Renal cortical epithelial cell (primary cell): Measurements from ENCODE around the gene GAB1. TPM values are rescaled to one million over a fixed set of nuclear protein-coding genes. Genes with fewer than 3 reads are reported as not detected.
A peak's percentile ranks its signal among the peaks of the same experiment; 100 is the strongest.

ENCODE experiments used
- DNase-seq: peaks from one replicate; pipeline ENCODE4 v3.0.0-alpha.2; 2011; ENCODE audit warnings: low read depth
- total RNA-seq: library from RNA; depleted of rRNA; stranded (reverse); fragments of >200 nt; gene quantifications from 2 replicates; pipeline ENCODE4 v1.2.3, GENCODE V29; 2014

Gene GAB1
- total RNA-seq, 1 donor from 2014 or later: 13.2 TPM

DNA sequence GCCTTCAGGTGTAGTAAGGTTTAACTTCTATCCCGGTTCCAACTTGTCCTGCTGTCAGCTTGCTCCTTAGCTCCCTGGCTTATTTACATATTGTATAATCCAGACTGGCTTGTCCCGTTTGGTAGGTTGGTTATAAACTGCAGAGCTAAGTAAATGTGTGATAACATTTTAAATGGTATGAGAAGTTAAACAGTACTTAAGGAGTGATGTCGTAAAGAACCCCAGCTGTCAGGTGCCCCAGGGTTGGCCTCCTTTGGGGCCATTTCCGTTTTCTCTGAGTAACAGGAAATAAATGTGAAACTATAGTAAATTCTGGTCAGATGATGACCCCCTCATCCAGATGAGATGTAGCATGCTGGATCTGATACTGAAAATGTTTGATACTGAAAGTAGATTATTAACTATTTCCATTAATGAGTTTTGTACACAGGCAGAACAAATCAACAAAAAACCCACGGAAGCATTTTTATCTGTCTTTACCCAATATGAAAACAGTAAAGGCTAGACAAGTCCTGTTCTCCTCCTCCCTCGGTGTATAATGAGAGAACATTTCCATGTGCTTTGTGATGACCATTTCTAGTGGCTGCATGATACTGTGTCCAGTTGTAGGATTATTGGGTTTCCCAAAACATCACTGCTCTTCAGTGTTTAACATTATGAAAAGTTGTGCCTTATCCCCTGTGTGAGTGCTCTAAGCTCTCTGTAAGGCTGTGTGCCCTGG is 22.4 kb downstream of the GAB1 start:
- DNase-seq: peak; percentile 97

DNA sequence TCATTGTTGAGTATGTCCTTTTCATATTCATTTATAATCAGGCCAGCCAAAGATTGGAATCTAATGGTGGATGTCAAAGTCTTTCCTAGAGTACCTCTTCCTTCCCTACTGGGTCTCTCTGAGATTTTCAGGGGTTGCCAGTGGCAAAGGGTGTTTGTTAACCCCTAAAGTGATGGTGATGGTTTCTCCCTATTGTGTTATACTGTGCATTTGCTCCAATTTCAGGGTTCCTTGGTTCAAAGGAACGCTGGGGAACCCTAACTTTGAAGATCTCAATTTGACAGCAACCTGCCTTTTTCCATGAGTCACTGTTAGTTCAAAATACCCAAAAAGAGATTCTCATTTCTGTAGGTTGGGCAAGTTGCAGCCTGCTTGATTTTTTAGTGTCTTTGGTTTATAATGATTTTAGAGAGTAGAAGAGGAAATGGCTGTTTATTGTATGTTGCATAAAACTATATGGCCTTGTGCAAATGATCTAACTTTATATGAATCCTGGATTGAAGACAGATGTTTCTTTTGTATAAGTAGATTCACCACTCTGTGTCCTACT is 23.0 kb downstream of the GAB1 start:
- no peak for DNase-seq

DNA sequence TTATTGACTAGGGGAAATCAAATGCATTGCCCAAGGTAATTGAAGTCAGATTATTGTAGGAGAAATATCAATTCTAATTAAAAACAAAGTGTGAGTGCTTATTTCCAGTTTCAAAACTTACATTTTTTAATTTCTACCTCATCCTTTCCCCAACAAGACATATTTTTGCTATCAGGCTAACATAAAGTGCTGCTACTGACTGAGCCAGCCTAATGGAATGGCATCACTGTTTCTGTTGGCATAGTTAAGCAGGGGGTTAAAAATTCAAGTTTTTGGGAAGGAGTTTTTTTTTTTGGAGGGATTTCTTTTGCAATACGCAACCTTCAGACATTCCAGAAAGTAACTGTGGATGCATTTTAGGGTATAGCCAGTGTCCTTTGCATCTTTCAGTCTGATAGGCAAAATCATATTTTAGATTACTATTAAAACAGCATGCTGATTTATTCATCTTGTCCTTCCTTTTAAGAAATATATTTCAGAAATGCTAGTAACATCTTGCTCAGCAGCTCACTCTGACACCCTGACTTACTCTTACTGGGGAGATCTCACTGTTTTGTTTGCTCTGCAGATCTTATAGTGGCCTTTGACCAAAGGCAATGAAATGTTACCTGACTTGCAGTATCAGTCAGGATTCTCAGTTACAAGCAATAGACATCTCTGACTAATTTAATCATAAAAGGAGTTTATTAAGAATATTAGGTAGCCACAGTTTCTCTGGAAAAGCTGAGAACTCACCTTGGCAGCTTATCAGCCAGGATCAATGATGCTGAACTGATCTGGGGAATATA is 24.4 kb downstream of the GAB1 start:
- DNase-seq: no peak

DNA sequence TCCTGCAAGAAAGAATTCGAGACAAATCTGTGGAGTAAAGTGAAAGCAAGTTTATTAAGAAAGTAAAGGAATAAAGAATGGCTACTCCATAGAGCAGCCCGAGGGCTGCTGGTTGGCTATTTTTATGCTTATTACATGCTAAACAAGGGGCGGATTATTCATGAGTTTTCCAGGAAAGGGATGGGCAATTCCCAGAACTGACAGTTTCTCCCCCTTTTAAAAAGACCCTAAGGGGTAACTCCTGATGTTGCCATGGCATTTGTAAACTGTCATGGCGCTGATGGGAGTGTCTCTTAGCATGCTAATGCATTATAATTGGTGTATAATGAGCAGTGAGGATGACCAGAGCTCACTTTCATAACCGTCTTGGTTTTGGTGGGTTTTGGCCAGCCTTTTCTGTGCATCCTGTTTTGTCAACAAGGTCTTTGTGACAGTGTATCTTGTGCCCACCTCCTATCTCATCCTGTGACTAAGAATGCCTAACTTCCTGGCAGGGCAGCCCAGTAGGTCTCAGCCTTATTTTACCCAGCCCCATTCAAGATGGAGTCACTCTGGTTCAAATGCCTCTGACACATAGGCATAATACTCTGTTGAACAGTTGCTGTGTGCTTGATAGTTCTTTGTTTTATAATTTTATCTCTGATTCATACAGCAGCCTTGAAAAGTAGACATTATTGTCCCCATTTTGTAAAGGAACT is 25.8 kb downstream of the GAB1 start:
- DNase-seq: no peak

DNA sequence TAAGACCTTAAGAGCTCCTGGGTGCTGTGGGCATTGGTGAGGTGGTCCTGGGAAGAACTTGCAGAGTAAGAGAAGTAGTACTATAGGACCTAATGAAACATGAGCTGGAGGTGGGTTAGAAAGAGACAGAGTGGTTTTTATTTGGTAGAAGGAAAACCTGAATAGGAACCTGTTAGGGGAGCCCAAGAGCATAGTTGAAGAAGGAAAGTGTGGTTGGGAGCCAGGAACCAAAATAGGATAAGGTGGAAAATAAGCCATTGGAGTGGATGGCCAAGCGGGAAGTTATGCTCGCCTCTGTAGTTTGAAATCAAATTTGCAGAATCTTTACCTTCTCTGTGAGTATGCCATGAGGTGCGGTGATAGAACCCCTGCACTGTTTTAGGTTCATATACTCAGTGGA is 26.7 kb downstream of the GAB1 start:
- DNase-seq: no peak

DNA sequence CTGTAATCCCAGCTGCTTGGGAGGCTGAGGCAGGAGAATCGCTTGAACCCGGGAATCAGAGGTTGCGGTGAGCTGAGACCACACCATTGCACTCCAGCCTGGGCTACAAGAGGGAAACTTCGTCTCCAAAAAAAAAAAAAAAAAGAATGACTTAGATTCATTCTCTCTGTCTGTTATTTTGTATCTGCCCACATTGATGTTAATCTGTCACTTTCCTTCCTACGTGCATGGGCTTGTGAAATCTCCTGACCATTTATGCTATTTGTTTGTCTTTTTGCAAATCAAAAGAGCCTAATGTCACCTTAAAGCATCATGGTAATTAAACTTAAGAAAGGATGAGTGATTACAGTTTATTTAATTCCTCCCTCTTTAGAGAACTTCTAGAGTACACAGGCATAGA is 27.4 kb downstream of the GAB1 start:
- no peak for DNase-seq

DNA sequence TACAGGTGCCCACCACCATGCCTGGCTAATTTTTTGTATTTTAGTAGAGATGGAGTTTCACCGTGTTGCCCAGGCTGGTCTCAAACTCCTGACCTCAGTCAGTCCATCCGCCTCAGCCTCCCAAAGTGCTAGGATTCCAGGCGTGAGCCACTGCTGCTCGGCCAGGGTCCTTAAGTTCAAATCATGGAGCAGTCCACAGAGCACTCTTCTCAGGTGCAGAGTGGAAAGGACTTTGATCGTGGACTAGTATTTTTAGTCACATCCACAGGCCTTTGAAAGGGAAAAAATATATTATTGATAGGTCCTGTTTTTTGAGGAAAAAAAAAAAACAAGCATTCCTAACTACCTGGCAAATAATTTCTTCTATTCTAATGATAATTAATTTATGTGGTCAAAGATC is 31.2 kb downstream of the GAB1 start:
- no peak for DNase-seq

DNA sequence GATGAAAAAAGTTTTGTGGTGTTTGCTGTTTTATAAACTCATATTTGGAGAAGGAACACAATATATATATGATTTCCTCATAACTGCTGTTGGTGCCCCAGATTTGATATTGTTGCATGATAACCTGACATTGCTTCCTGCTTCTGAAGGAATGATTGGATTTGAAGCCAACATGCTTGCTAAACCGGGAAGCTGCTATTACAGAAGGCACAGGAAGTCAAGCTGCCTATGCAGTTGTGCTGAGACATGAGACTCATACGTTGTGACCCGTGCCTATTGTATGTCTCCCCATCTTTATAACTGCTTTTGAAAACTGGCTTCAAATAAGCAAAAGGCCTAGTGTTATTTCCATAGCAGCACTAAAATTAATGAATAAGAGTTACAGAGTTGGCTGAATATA is 32.9 kb downstream of the GAB1 start:
- DNase-seq: no peak

DNA sequence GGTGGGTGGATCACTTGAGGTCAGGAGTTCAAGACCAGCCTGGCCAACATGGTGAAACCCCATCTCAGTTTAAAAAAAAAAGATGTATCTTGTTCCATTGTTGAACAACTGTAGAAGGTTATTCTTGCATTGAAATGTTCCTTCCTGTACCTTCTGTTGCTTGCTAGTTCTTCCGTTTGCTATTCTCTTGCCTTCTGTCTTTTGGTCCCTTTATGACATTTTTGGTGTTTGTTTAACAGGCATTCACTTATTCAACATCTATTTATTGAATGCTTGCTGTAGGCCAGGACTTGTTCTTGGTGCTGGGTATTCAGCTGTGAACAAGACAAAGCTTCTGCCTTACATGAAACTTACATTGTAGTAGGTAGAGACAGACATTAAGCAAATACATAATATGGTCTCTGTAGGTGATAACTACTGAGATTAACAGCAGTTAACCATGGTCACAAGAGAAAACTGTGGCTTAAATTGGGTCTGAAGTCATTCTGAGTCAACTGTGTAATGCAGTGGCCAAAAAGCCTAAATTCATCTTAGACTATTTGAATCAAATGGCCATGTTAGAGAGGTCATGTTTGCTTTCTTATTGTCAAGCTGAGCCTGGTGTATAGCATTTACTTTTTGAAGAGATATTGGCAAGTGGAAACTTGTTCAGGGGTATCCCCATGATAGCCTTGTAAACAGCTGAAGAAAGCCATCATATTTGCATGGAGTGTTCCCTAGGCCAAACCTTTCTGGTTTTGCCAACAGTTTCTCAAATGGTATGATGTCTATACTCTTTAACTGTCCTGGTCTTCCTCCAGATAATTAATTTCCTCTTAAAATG is 35.6 kb downstream of the GAB1 start:
- DNase-seq: no peak

DNA sequence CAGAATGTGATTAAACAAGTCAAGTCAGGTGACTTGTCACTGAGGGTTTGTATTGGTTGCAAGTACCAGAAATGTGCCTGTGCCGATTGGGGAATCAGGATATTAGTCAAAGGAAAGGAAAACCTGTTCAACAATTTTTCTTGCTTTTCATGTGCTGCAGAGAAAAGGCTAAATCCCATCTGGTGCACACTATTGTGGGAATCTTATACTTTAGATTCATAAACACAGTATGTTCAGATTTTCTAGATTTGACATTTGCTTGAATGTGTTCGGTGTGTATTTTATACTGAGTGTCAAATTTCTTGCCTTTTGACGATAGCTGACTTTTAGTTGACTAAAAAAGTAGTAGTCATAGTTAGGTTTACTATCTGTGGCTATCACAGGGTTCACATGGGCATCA is 37.6 kb downstream of the GAB1 start:
- no peak for DNase-seq

DNA sequence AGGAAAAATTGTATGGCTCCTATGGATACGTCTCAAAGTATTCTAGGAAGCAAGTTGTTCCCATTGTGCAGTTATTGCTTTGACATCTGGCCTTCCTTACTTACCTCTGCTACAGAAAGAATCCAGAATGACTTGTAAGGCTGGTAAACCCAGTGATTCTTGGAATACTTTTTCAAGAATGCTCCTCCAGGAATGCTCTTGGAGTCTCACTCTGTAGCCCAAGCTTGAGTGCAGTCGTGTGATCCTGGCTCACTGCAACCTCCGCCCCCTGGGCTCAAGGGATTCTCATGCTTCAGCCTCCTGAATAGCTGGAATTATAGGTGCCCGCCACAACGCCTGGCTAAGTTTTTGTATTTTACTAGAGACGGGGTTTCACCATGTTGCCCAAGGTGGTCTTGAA is 38.1 kb downstream of the GAB1 start:
- no peak for DNase-seq

DNA sequence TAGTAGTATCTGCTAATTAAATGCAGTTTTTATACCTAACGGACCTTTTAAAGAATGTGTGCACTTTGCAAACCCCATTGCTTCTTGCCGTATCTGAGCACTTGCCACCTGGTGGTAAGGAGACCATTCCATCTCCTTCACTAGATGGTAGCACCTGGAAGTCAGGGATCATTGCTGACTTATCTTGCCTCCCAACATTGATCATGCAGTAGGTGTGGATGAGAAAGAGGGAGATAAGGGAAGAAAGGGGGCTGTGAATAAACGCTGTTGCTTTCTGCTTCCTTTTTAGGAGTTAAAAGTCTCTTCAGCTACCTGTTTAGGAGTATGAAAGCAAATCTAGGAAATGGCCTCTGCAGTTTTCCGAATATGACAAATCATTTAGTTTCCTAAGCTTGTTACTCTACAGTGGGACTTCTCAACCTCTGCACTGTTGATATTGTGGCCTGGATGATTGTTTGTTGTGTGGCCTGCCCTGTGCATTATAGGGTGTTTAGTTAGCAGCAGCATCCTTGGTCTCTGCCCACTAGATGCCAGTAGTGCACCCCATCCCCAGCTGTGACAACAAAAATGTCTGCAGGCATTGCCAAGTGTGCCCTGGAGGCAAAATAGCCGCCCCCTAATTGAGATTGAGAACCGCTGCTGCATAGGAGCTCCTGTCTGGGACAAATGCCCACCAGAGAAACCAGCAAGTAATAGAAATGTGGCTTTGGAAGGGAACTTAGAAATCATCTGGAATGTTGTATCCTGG is 38.8 kb downstream of the GAB1 start:
- DNase-seq: peak; percentile 40

DNA sequence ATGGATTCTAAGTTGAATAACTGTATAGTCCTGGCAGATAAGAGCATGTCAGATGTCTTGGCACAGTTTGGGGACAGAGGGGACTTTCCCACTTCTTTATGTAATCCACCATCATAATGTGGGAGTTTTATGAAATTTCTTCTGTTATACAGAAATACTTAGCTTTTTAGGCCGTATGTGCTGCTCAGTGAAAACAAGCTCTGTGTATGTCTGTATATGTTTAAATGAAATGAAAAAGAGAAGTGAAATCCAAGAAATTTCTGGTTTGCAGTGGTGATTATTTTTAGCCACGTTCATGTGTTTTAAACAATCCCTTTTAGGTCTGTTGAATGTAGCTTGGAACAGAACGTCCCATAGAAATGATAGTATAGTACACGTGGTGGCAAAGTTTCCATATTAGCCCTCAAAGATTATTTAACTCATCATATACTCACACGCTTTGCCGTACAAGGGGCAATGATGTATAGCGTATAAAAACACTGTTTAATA is 41.0 kb downstream of the GAB1 start:
- no peak for DNase-seq

DNA sequence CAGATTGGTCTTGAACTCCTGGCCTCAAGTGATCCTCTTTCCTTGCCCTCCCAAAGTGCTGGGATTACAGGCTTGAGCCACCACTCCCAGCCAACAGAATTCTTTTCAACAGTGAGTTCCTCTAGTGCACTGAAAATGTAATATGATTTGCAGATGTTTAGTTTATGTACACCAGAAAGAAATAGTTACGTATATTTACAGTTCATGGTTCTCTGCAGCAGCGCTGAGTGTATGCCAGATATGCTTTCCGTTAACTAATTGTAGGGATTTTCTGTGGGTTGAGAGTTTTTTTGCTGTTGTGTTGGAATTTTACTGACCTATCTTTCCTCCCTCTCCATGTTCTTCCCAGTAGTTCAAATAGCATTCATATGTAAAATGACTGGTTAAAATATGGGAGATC is 44.0 kb downstream of the GAB1 start:
- DNase-seq: no peak

DNA sequence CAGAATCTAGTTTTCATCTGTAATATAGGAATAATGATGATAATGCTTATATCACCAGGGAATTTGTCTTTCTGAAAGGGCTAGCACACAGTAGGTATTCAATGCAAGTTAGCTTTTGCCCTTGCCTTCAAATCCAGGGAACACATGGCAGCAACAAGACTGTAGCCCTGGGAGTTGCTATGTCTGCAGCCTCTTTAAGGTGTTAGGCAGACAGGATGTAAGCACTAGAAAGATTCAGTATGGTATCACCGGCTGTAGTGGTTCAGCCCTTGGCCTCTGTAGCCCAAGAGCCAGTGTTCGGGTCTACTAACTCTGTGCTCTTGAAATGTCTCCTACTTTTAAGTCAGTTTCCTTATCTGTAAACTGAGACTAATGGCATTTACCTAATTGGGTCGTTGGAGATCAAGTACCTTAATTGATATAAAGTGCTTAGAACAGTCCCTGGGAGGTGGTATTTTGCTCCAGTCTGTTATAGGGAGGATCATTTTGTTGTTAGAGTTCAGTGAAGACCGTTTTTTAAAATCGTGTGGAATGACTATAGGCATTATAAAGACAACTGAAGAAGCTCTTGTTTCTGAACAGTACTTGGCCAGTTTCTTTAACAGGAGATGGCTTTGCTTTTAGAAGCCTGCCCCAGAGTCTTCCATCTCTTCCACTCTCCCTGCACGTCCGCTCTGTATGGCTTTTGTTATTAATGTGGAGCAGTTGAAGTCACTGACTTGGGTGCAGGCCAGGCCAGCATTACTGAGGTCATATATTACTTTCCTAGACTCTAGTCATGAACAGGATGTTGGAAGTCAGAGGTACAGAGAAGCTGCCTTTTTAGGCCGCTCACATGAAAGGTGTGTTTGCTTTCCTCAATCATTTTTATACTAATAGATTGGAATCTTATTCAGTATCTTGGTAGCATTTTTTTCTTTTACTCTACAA is 44.8 kb downstream of the GAB1 start:
- peak; percentile 80 for DNase-seq

DNA sequence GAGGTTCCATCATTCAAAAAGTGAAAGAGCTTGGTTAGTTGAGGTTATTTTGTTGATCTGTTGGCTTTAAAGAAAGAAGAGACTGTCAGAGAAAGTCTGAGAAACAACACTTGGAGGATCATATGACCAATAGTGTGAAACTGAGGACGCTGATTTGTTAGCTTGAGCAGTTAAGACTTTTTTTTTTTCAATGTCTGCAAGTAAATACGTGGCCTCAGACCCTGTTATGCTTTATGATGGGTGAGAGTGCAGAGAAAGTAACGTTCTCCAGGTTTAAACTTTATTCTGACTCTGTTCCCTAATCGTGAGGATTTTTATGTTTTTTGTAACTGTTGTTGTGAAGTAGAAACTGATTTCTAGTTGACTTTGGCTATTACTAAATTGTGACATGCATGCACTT is 45.9 kb downstream of the GAB1 start:
- peak; percentile 74 for DNase-seq

DNA sequence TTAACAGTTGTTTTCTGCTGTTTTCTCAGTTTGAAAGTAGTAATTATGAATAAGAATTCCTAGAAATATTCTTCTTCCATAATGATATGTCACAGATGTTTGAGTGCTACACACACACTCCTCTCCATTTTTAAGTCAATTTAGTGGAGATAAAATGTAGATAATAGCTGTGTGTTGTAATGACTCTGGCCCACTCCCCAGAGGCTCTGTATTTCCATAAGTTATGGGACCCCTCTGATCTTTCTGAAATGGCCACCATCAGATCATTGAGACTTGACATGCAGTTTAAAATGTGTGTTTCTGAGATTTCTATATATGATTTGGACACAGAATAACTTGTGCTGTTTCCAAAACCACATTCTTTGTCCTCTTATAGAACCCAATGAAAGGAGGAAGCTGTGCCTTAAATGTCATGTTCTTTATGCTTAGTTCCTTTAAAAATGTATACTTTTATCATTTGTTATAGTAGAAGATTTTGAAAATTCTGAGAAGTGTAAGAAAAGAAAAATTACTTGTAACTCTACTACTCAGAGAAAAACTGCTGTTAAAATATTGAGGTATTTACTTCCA is 46.4 kb downstream of the GAB1 start:
- DNase-seq: no peak

DNA sequence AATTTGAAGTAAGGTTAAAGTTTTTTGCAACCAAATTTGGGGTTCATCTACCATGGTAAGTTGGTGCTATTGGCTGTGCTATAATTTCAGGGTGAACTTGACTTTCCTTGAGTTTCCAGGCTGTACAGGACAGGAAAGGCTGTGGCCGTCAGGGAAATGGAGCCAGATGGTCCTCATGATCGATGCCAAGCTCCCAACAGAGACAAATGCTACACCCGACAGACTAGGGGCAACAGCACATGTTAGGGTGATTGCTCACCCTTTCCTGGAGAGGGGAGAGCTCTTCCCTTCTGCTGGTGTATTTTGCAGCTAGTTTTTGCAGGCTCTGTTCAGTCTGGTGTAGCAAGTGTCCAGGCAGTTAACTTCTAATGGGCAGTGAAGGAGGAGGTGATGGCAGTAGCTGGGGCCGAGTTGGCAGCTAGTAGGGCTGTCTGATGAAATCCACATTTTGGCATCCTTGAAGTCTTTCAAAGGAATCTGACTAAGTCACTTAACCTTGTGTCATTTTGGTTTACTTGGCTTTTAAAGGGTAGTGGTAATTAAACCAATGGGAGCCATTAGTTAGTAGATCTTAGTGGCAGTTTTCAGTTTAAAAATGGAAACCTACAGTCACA is 47.8 kb downstream of the GAB1 start:
- peak; percentile 43 for DNase-seq

DNA sequence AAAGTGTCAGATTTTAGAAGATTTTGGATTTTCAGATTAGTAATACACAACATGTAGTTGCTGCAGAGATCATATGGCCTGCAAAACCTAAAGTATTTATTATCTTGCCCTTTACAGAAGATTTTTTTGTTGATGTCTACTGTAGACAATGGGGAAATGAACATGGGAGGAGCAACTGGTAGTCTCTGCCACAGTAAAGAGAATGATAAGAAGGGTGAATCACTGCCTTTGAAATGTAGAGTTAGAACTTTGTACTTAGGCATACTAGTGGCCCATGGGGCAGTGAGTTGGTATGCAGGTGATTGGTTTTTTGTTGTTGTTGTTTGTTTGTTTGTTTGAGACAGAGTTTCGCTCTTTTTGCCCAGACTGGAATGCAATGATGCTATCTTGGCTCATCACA is 50.1 kb downstream of the GAB1 start:
- DNase-seq: no peak
